Fibroblast of mammary gland (primary cell): ENCODE results near the gene NPFFR2.

Experiments used
- DNase-seq: peaks from one replicate; pipeline ENCODE4 v3.0.0-alpha.2; 2010; ENCODE audit warnings: low read depth
- H3K4me3 ChIP-seq: 2 replicates; pipeline ENCODE4 v1.5.1; 2011; ENCODE audit warnings: low read depth, mild to moderate bottlenecking, low read length, moderate library complexity; ENCODE audit not compliant: control insufficient read depth
- CTCF ChIP-seq: conservative IDR thresholded peaks from 2 replicates; pipeline ENCODE4 v1.5.1; 2011; ENCODE audit warnings: low read depth, low read length, inconsistent platforms; ENCODE audit not compliant: control insufficient read depth, insufficient read depth

NPFFR2 gene

GRCh38 chr4:72031868-72032608 is at the start of gene NPFFR2:
TSS of gene NPFFR2 (plus strand) at chr4:72032000. CDS start at chr4:72128592, 96,592 bp downstream.
- peak; percentile 16 for DNase-seq
- no peak for TF ChIP-seq CTCF
- no peak within 1 kb of the TSS for H3K4me3 ChIP-seq

- TF ChIP-seq CTCF = no peak
- peak; percentile 17 for DNase-seq
- no peak overlapping the region for H3K4me3 ChIP-seq
Observed at GRCh38 chr4:71992571-71993312, 39.1 kb upstream of the NPFFR2 start.

GRCh38 chr4:71994559-71994958 is 37.2 kb upstream of the NPFFR2 start:
- H3K4me3 ChIP-seq = no peak overlapping the region
- no peak for TF ChIP-seq CTCF
- DNase-seq = no peak

- H3K4me3 ChIP-seq = no peak overlapping the region
- DNase-seq = no peak
- TF ChIP-seq CTCF = no peak
Observed at GRCh38 chr4:71995297-71995696, 36.5 kb upstream of the NPFFR2 start.

GRCh38 chr4:72006586-72006985 is 25.2 kb upstream of the NPFFR2 start:
- peak; percentile 69 for DNase-seq
- no peak overlapping the region for H3K4me3 ChIP-seq
- no peak for TF ChIP-seq CTCF

- no peak for TF ChIP-seq CTCF
- no peak for DNase-seq
- H3K4me3 ChIP-seq = no peak overlapping the region
Observed at GRCh38 chr4:72011906-72012305, 19.9 kb upstream of the NPFFR2 start.

- no peak for TF ChIP-seq CTCF
- DNase-seq = no peak
Observed at GRCh38 chr4:72016011-72016410, 15.8 kb upstream of the NPFFR2 start.

More at GRCh38 chr4:72016011-72016410, 15.8 kb upstream of the NPFFR2 start:
- H3K4me3 ChIP-seq = no peak overlapping the region
